Aorta (tissue), 5 donors: Measurements from ENCODE around the gene MRGPRF. TPM values are rescaled to one million over a fixed set of nuclear protein-coding genes. Genes with fewer than 3 reads are reported as not detected.

Source experiments
- ATAC-seq: fragments of 200-7000 bp; cut with Tn5 transposase; one replicate; pipeline ENCODE4 v1.9.1; 2022; ENCODE audit warnings: moderate library complexity; ENCODE audit not compliant: low FRiP score
- DNase-seq, 2 donors: peaks; one replicate each; pipeline ENCODE4 v3.0.0-alpha.2; 2020
- H3K27ac ChIP-seq, 2 donors: one replicate each; pipeline ENCODE4 v1.5.1; 2013; ENCODE audit warnings: low read length in 2 of 2, mild to moderate bottlenecking in 2 of 2, moderate library complexity in 2 of 2, control low read depth in 1 of 2, inconsistent platforms in 1 of 2, low read depth in 1 of 2
- H3K27me3 ChIP-seq, 2 donors: one replicate each; pipeline ENCODE4 v1.6.1; 2013; ENCODE audit warnings: control low read depth in 1 of 2, low read length in 1 of 2, mild to moderate bottlenecking in 1 of 2, moderate library complexity in 1 of 2; ENCODE audit not compliant: insufficient read depth in 2 of 2, control insufficient read depth in 1 of 2
- H3K36me3 ChIP-seq, 2 donors: one replicate each; pipeline ENCODE4 v1.6.1; 2013; ENCODE audit warnings: control low read depth in 1 of 2, low read length in 1 of 2, mild to moderate bottlenecking in 1 of 2; ENCODE audit not compliant: insufficient read depth in 2 of 2, control insufficient read depth in 1 of 2
- H3K4me1 ChIP-seq, 2 donors: one replicate each; pipeline ENCODE4 v1.6.1; 2013; ENCODE audit warnings: low read length in 2 of 2, control low read depth in 1 of 2, mild to moderate bottlenecking in 1 of 2, moderate library complexity in 1 of 2; ENCODE audit not compliant: insufficient read depth in 2 of 2, control insufficient read depth in 1 of 2
- H3K4me3 ChIP-seq, 2 donors: one replicate each; pipeline ENCODE4 v1.5.1; 2013; ENCODE audit warnings: low read length in 2 of 2, control low read depth in 1 of 2, mild to moderate bottlenecking in 1 of 2
- H3K9me3 ChIP-seq: one replicate; pipeline ENCODE4 v1.6.1; 2013; ENCODE audit warnings: mild to moderate bottlenecking, low read length; ENCODE audit not compliant: control insufficient read depth
- WGBS, 2 donors: extraction: QIAGEN DNeasy Blood & Tissue Kit; methylation state at CpG; one replicate each; pipeline ENCODE4 v1.1.7; 2013; 5-methylcytosine and 5-hydroxymethylcytosine counted together
- intact Hi-C, 2 donors: fragments of 100-400 bp; cut with DNase I; formaldehyde crosslinking; loops; one replicate each; pipeline versions ENCODE4 v1.14.2 to v1.15.0; 2022
- polyA plus RNA-seq, 2 donors: library from polyadenylated mRNA; stranded (reverse); fragments of 200-250 nt; gene quantifications; one replicate each; pipeline ENCODE4 v1.2.3, GENCODE V29; 2013
- total RNA-seq, 2 donors: library from RNA; stranded (reverse); fragmentation: NEBNext Ultra II Directional; extraction: Animal tissue kit (Norgen Biotek cat#: 25700); gene quantifications; one replicate each; pipeline ENCODE4 v1.2.1, GENCODE V29; 2021
- donor health status: healthy with polysubstance abuse.
- donor health status: Bipolar disorder and iron deficiency.
- donor health status: DM: no; HTN: no; CAD: no.
- donor health status: DM: no; HTN: no; CAD: no.
- donor health status: DM: yes; HTN: yes; CAD: no.

The MRGPRF gene
- total and polyA plus RNA-seq, 4 donors, result 26.4 to 130 (median 91.8) TPM

- 81 to 89% methylated on average over 8 of the region's 8 CpGs for WGBS, 2 donors
- ATAC-seq (no peak), DNase-seq (peak in 1 of 2 donors; percentile 54)
- no peak overlapping the region for H3K4me3 ChIP-seq
- no peaks in the 10 kb centered on the region for H3K9me3 ChIP-seq
- no peaks in the 10 kb centered on the region for H3K27me3 ChIP-seq
- intact Hi-C loops, result no loop called here
- no peak overlapping the region for H3K27ac ChIP-seq
- H3K36me3 ChIP-seq, result no peaks in the 10 kb centered on the region
- no peaks in the 10 kb centered on the region for H3K4me1 ChIP-seq
Measured at GRCh38 chr11:68989936-68990606, 23.0 kb downstream of the MRGPRF start.

GRCh38 chr11:68988491-68988890, 24.6 kb downstream of the MRGPRF start:
- Histone ChIP-seq H3K36me3 (no peaks in the 10 kb centered on the region), H3K27me3 (no peaks in the 10 kb centered on the region), H3K27ac (no peak overlapping the region), H3K9me3 (no peaks in the 10 kb centered on the region), H3K4me1 (no peaks in the 10 kb centered on the region), H3K4me3 (no peak overlapping the region)
- ATAC-seq (no peak), DNase-seq (no peak)
- intact Hi-C loops, result no loop called here

- ATAC-seq (no peak), DNase-seq (peak in 1 of 2 donors; percentile 2)
- no peaks in the 10 kb centered on the region for H3K36me3 ChIP-seq
- H3K27ac ChIP-seq, result no peak overlapping the region
- H3K9me3 ChIP-seq, result no peaks in the 10 kb centered on the region
- H3K27me3 ChIP-seq, result no peaks in the 10 kb centered on the region
- H3K4me3 ChIP-seq, result no peak overlapping the region
- intact Hi-C loops, result no loop called here
- H3K4me1 ChIP-seq, result no peaks in the 10 kb centered on the region
Measured at GRCh38 chr11:68987211-68987610, 25.8 kb downstream of the MRGPRF start.

- Histone ChIP-seq H3K36me3 (no peaks in the 10 kb centered on the region), H3K4me1 (no peaks in the 10 kb centered on the region), H3K27ac (no peak overlapping the region), H3K27me3 (no peaks in the 10 kb centered on the region), H3K9me3 (no peaks in the 10 kb centered on the region), H3K4me3 (no peak overlapping the region)
- no peak for ATAC-seq
- 77 to 82% methylated on average over 6 of the region's 6 CpGs for WGBS, 2 donors
- peak in 1 of 2 donors; percentile 2 for DNase-seq
- intact Hi-C loops, result no loop called here
Measured at GRCh38 chr11:68983801-68984200, 29.2 kb downstream of the MRGPRF start.

GRCh38 chr11:68982134-68982533, 30.9 kb downstream of the MRGPRF start:
- Histone ChIP-seq H3K4me1 (no peaks in the 10 kb centered on the region), H3K36me3 (no peaks in the 10 kb centered on the region), H3K27ac (no peak overlapping the region), H3K27me3 (no peaks in the 10 kb centered on the region), H3K4me3 (no peak overlapping the region), H3K9me3 (no peaks in the 10 kb centered on the region)
- WGBS, 2 donors, result 91 to 95% methylated on average over 2 of the region's 2 CpGs
- intact Hi-C loops, result no loop called here
- ATAC-seq, result no peak
- no peak for DNase-seq

GRCh38 chr11:68980776-68981065, 32.3 kb downstream of the MRGPRF start, which contains the start of gene MRGPRD:
Gene MRGPRD (minus strand): TSS chr11:68980986. CDS start chr11:68980986, 0 bp downstream.
- Histone ChIP-seq H3K27ac (no peak within 1 kb of the TSS), H3K27me3 (no peaks in the 10 kb centered on the region), H3K4me1 (no peaks in the 10 kb centered on the region), H3K4me3 (no peak within 1 kb of the TSS), H3K36me3 (no peaks in the 10 kb centered on the region), H3K9me3 (no peaks in the 10 kb centered on the region)
- ATAC-seq (no peak), DNase-seq (peak in 1 of 2 donors; percentile 20)
- intact Hi-C loops, result no loop called here
- 87 to 88% methylated on average over 8 of the region's 8 CpGs for WGBS, 2 donors

- Histone ChIP-seq H3K9me3 (no peaks in the 10 kb centered on the region), H3K4me3 (no peak overlapping the region), H3K36me3 (no peaks in the 10 kb centered on the region), H3K27me3 (no peaks in the 10 kb centered on the region), H3K27ac (no peak overlapping the region), H3K4me1 (no peaks in the 10 kb centered on the region)
- intact Hi-C loops, result no loop called here
- DNase-seq, result peak in 1 of 2 donors; percentile 49
- ATAC-seq, result no peak
- 88 to 92% methylated on average over 29 to 33 of the region's 33 CpGs for WGBS, 2 donors
Measured at GRCh38 chr11:68979931-68980775, 32.9 kb downstream of the MRGPRF start.

GRCh38 chr11:68978931-68979594, 34.0 kb downstream of the MRGPRF start:
- peak in 1 of 2 donors; percentile 53 for DNase-seq
- H3K9me3 ChIP-seq, result no peaks in the 10 kb centered on the region
- no peak overlapping the region for H3K4me3 ChIP-seq
- intact Hi-C loops, result no loop called here
- H3K4me1 ChIP-seq, result no peaks in the 10 kb centered on the region
- H3K36me3 ChIP-seq, result no peaks in the 10 kb centered on the region
- 78 to 79% methylated on average over 15 of the region's 15 CpGs for WGBS, 2 donors
- no peaks in the 10 kb centered on the region for H3K27me3 ChIP-seq
- ATAC-seq, result no peak
- no peak overlapping the region for H3K27ac ChIP-seq

GRCh38 chr11:68978626-68978930, 34.5 kb downstream of the MRGPRF start:
- no peak for ATAC-seq
- intact Hi-C loops, result no loop called here
- Histone ChIP-seq H3K27me3 (no peaks in the 10 kb centered on the region), H3K27ac (no peak overlapping the region), H3K4me1 (no peaks in the 10 kb centered on the region), H3K36me3 (no peaks in the 10 kb centered on the region), H3K4me3 (no peak overlapping the region), H3K9me3 (no peaks in the 10 kb centered on the region)
- peak in 1 of 2 donors; percentile 36 for DNase-seq
- 86 to 87% methylated on average over 5 of the region's 5 CpGs for WGBS, 2 donors
